GM18511 (cell line): ENCODE data around the gene TMEM117.
A peak's percentile ranks its signal among the peaks of the same experiment; 100 is the strongest.

Experiments used
- ATAC-seq: cut with Tn5 transposase; IDR thresholded peaks from one replicate; pipeline ENCODE4 v1.9.1; 2021; ENCODE audit warnings: mild to moderate bottlenecking, moderate library complexity; ENCODE audit not compliant: unreplicated experiment

Gene TMEM117

GRCh38 chr12:44076871-44077270 lies 241.0 kb downstream of the TMEM117 start:
- ATAC-seq = no peak

- ATAC-seq = no peak
Measured at GRCh38 chr12:44077294-44077693, 241.4 kb downstream of the TMEM117 start.

- ATAC-seq = no peak
Measured at GRCh38 chr12:44078273-44078672, 242.4 kb downstream of the TMEM117 start.

- ATAC-seq = no peak
Measured at GRCh38 chr12:44088647-44089046, 252.8 kb downstream of the TMEM117 start.

GRCh38 chr12:44091948-44092606 lies 256.2 kb downstream of the TMEM117 start:
- ATAC-seq = no peak

- ATAC-seq = no peak
Measured at GRCh38 chr12:44098786-44099185, 262.9 kb downstream of the TMEM117 start.

- ATAC-seq = no peak
Measured at GRCh38 chr12:44099486-44099885, 263.6 kb downstream of the TMEM117 start.

GRCh38 chr12:44100264-44100663 lies 264.4 kb downstream of the TMEM117 start:
- ATAC-seq = no peak

- ATAC-seq = no peak
Measured at GRCh38 chr12:44101475-44101874, 265.6 kb downstream of the TMEM117 start.

GRCh38 chr12:44114906-44115305 lies 279.0 kb downstream of the TMEM117 start:
- ATAC-seq = no peak

GRCh38 chr12:44117337-44117736 lies 281.5 kb downstream of the TMEM117 start:
- ATAC-seq = no peak

- ATAC-seq = no peak
Measured at GRCh38 chr12:44118946-44119345, 283.1 kb downstream of the TMEM117 start.

GRCh38 chr12:44126806-44127205 lies 290.9 kb downstream of the TMEM117 start:
- ATAC-seq = no peak

- no peak for ATAC-seq
Measured at GRCh38 chr12:44127966-44128710, 292.3 kb downstream of the TMEM117 start.

- no peak for ATAC-seq
Measured at GRCh38 chr12:44143175-44143574, 307.3 kb downstream of the TMEM117 start.

- ATAC-seq = no peak
Measured at GRCh38 chr12:44148936-44149335, 313.1 kb downstream of the TMEM117 start.

- ATAC-seq = no peak
Measured at GRCh38 chr12:44154128-44154527, 318.2 kb downstream of the TMEM117 start.

- no peak for ATAC-seq
Measured at GRCh38 chr12:44155358-44155757, 319.5 kb downstream of the TMEM117 start.

GRCh38 chr12:44157359-44157758 lies 321.5 kb downstream of the TMEM117 start:
- ATAC-seq = peak; percentile 89

- ATAC-seq = no peak
Measured at GRCh38 chr12:44158746-44159145, 322.9 kb downstream of the TMEM117 start.

GRCh38 chr12:44159216-44159615 lies 323.3 kb downstream of the TMEM117 start:
- no peak for ATAC-seq

- no peak for ATAC-seq
Measured at GRCh38 chr12:44159862-44160261, 324.0 kb downstream of the TMEM117 start.
